HFF-Myc (cell line): ENCODE data around the gene TAF9.

Source experiments
- DNase-seq: peaks from one replicate; pipeline ENCODE4 v3.0.0-alpha.2; 2011; ENCODE audit warnings: low read depth; ENCODE audit errors: extremely low read depth
- H3K4me3 ChIP-seq: replicated peaks from 2 replicates; pipeline ENCODE4 v1.5.1; 2011; ENCODE audit warnings: low read depth, mild to moderate bottlenecking, control low read depth, low read length
- TF ChIP-seq, protein P1 (sequence below): IDR thresholded peaks from 2 replicates; pipeline ENCODE4 v1.5.1; 2012; ENCODE audit warnings: mild to moderate bottlenecking, low read depth, low read length, control low read depth; ENCODE audit errors: missing control alignments

The TAF9 gene

DNA sequence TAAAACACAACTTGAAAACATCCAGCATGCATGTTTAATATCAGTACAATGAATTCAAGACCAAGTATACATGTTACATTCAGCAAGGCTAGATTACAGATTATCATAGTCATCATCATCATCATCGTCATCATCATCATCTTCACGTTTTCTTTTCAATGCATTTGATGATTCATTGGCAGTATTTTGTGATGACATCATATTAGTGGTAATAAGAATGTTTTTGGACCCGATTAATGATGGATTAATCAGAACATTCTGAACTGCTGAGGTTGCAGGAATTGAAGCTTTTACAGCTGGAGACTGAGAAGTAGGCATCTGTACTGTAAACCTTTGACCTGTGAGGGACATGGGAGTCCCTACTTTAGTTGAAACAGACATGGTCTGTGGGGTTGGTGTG, 4.5 kb downstream of the TAF9 start:
- TF ChIP-seq, protein P1, sequence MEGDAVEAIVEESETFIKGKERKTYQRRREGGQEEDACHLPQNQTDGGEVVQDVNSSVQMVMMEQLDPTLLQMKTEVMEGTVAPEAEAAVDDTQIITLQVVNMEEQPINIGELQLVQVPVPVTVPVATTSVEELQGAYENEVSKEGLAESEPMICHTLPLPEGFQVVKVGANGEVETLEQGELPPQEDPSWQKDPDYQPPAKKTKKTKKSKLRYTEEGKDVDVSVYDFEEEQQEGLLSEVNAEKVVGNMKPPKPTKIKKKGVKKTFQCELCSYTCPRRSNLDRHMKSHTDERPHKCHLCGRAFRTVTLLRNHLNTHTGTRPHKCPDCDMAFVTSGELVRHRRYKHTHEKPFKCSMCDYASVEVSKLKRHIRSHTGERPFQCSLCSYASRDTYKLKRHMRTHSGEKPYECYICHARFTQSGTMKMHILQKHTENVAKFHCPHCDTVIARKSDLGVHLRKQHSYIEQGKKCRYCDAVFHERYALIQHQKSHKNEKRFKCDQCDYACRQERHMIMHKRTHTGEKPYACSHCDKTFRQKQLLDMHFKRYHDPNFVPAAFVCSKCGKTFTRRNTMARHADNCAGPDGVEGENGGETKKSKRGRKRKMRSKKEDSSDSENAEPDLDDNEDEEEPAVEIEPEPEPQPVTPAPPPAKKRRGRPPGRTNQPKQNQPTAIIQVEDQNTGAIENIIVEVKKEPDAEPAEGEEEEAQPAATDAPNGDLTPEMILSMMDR, result no peak
- H3K4me3 ChIP-seq, result no peak overlapping the region
- no peak for DNase-seq

GRCh38 chr5:69364414-69364813, 4.9 kb downstream of the TAF9 start:
- no peak overlapping the region for H3K4me3 ChIP-seq
- TF ChIP-seq, protein P1, result peak; percentile 21
- no peak for DNase-seq

GRCh38 chr5:69360442-69360841, 8.9 kb downstream of the TAF9 start:
- H3K4me3 ChIP-seq, result no peak overlapping the region
- DNase-seq, result no peak
- TF ChIP-seq, protein P1, result no peak

GRCh38 chr5:69359699-69360098, 9.6 kb downstream of the TAF9 start:
- no peak overlapping the region for H3K4me3 ChIP-seq
- TF ChIP-seq, protein P1, result no peak
- DNase-seq, result no peak

- DNase-seq, result no peak
- TF ChIP-seq, protein P1, result no peak
- no peak overlapping the region for H3K4me3 ChIP-seq
Measured at GRCh38 chr5:69350664-69351063, 18.7 kb downstream of the TAF9 start.

GRCh38 chr5:69343083-69343482, 26.2 kb downstream of the TAF9 start:
- TF ChIP-seq, protein P1, result no peak

DNA sequence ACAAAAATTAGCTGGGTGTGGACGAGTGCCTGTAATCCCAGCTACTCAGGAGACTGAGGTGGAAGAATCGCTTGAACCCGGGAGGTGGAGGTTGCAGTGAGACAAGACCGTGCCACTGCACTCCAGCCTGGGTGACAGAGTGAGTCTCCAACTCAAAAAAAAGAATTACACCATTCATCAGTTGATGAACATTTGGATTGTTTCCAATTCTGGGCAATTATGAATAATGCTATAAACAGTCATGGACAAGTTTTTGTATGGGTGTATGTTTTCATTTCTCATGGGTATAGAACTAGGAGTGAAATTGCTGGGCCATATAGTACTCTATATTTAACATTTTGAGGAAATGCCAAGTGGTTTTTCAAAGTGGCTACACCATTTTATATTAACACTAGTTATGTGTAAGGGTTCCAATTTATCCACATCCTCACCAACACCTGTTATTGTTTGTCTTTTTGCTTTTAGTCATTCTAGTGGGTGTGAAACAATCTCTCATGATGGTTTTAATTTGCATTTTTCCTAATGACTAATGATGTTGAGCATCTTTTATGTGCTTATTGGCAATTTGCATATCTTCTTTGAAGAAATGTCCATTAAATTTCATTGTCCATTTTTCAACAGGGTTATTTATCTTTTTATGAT, 27.7 kb downstream of the TAF9 start:
- TF ChIP-seq, protein P1, result no peak
- no peak for DNase-seq
- H3K4me3 ChIP-seq, result no peak overlapping the region

More at GRCh38 chr5:69343083-69343482, 26.2 kb downstream of the TAF9 start:
- DNase-seq, result no peak
- H3K4me3 ChIP-seq, result no peak overlapping the region
